IMR-90 (cell line): ENCODE measurements around the gene EXO1. TPM values are rescaled to one million over a fixed set of nuclear protein-coding genes. Genes with fewer than 3 reads are reported as not detected.

ENCODE experiments used
- ATAC-seq: fragments of 200-7000 bp; cut with Tn5 transposase; 2 replicates; pipeline ENCODE4 v1.9.1; 2020; ENCODE audit warnings: low read depth, mild to moderate bottlenecking, moderate library complexity
- BruUV-seq: library from RNA; stranded (reverse); fragments of 400-500 nt; replicated peaks from 2 replicates; lab custom pipeline; 2021; lab: Mats Ljungman, UMichigan
- CTCF ChIA-PET: fragments of 300-600 bp; formaldehyde crosslinking; extraction: SDS; loops from one replicate; lab custom pipeline; 2021; ENCODE audit warnings: antibody characterized with exemption; lab: Yijun Ruan, JAX
- POLR2A ChIA-PET: fragments of 300-600 bp; sonication (Branson Sonifier 250); formaldehyde crosslinking; loops from one replicate; lab custom pipeline; 2022; ENCODE audit warnings: antibody characterized with exemption; ENCODE audit not compliant: unreplicated experiment; lab: Charles Lee
- DNase-seq: peaks from one replicate; pipeline ENCODE4 v3.0.0; 2013
- H2AFZ ChIP-seq: replicated peaks from 2 replicates; pipeline ENCODE3; 2013; ENCODE audit warnings: low read length, mild to moderate bottlenecking; ENCODE audit not compliant: poor library complexity
- H2AK5ac ChIP-seq: 2 replicates; pipeline ENCODE4 v1.6.1; 2013; ENCODE audit warnings: low read depth, low read length, inconsistent platforms
- H2AK9ac ChIP-seq: replicated peaks from 2 replicates; pipeline ENCODE3; 2013; ENCODE audit warnings: mild to moderate bottlenecking, low read depth, low read length, moderate library complexity; ENCODE audit not compliant: poor library complexity
- H2BK120ac ChIP-seq: 2 replicates; pipeline ENCODE4 v1.6.1; 2013; ENCODE audit warnings: low read depth, low read length, inconsistent platforms
- H2BK15ac ChIP-seq: 3 replicates; pipeline ENCODE4 v1.6.1; 2013; ENCODE audit warnings: low read depth, low read length, inconsistent platforms
- H2BK20ac ChIP-seq: 2 replicates; pipeline ENCODE4 v1.6.1; 2013; ENCODE audit warnings: low read depth, mild to moderate bottlenecking, inconsistent platforms, low read length, moderate library complexity
- H2BK5ac ChIP-seq: 2 replicates; pipeline ENCODE4 v1.6.1; 2013; ENCODE audit warnings: mild to moderate bottlenecking, low read depth, low read length, inconsistent platforms; ENCODE audit not compliant: poor library complexity, severe bottlenecking
- H3K14ac ChIP-seq: replicated peaks from 2 replicates; pipeline ENCODE4 v1.6.1; 2013; ENCODE audit warnings: low read depth, low read length, inconsistent platforms
- H3K18ac ChIP-seq: 2 replicates; pipeline ENCODE4 v1.6.1; 2013; ENCODE audit warnings: low read depth, low read length, control low read depth
- H3K23ac ChIP-seq: 2 replicates; pipeline ENCODE4 v1.6.1; 2013; ENCODE audit warnings: low read depth, low read length, inconsistent platforms
- H3K27ac ChIP-seq: 2 replicates; pipeline ENCODE4 v1.5.1; 2013; ENCODE audit warnings: mild to moderate bottlenecking, control low read depth, low read length; ENCODE audit not compliant: insufficient read depth
- H3K27me3 ChIP-seq: 2 replicates; pipeline ENCODE4 v1.6.1; 2013; ENCODE audit warnings: low read length; ENCODE audit not compliant: control insufficient read depth, insufficient read depth
- H3K36me3 ChIP-seq: 2 replicates; pipeline ENCODE4 v1.6.1; 2013; ENCODE audit warnings: low read length, mixed read lengths; ENCODE audit not compliant: control insufficient read depth, insufficient read depth
- H3K4ac ChIP-seq: 2 replicates; pipeline ENCODE4 v1.6.1; 2013; ENCODE audit warnings: low read depth, low read length, inconsistent platforms
- H3K4me1 ChIP-seq: 2 replicates; pipeline ENCODE4 v1.6.1; 2013; ENCODE audit warnings: low read length, mixed read lengths; ENCODE audit not compliant: control insufficient read depth, insufficient read depth
- H3K4me2 ChIP-seq: 2 replicates; pipeline ENCODE4 v1.6.1; 2013; ENCODE audit warnings: low read depth, mild to moderate bottlenecking, control low read depth, low read length, moderate library complexity
- H3K4me3 ChIP-seq: 2 replicates; pipeline ENCODE4 v1.5.1; 2013; ENCODE audit warnings: low read depth, mild to moderate bottlenecking, control low read depth, low read length, moderate library complexity; ENCODE audit not compliant: insufficient read depth
- H3K56ac ChIP-seq: 2 replicates; pipeline ENCODE4 v1.6.1; 2013; ENCODE audit warnings: low read length, inconsistent platforms; ENCODE audit not compliant: insufficient read depth; ENCODE audit errors: extremely low read depth
- H3K79me1 ChIP-seq, 2 experiments: 2 replicates each; pipeline ENCODE4 v1.6.1; 2013; ENCODE audit warnings: low read length in 2 of 2, inconsistent platforms in 1 of 2, low read depth in 1 of 2
- H3K9ac ChIP-seq: 2 replicates; pipeline ENCODE4 v1.6.1; 2013; ENCODE audit warnings: low read depth, low read length, control low read depth
- H3K9me1 ChIP-seq: 2 replicates; pipeline ENCODE4 v1.6.1; 2013; ENCODE audit warnings: low read length, inconsistent platforms; ENCODE audit not compliant: insufficient read depth
- H3K9me3 ChIP-seq: 2 replicates; pipeline ENCODE4 v1.6.1; 2013; ENCODE audit warnings: low read length; ENCODE audit not compliant: control insufficient read depth, insufficient read depth
- H4K20me1 ChIP-seq: 2 replicates; pipeline ENCODE4 v1.6.1; 2013; ENCODE audit warnings: low read length, inconsistent platforms; ENCODE audit not compliant: insufficient read depth
- H4K5ac ChIP-seq: 2 replicates; pipeline ENCODE4 v1.6.1; 2013; ENCODE audit warnings: mild to moderate bottlenecking, low read depth, low read length, control low read depth
- H4K8ac ChIP-seq, 2 experiments: 2 replicates each; pipeline ENCODE4 v1.6.1; 2013; ENCODE audit warnings: low read depth in 2 of 2, low read length in 2 of 2, control low read depth in 1 of 2, inconsistent platforms in 1 of 2
- H4K91ac ChIP-seq: 2 replicates; pipeline ENCODE4 v1.6.1; 2013; ENCODE audit warnings: low read depth, low read length, inconsistent platforms; ENCODE audit not compliant: insufficient read depth
- MAZ ChIP-seq: IDR thresholded peaks from 2 replicates; pipeline ENCODE4 v1.6.1; 2012; ENCODE audit warnings: low read depth, mild to moderate bottlenecking, low read length, improper control_type of control experiment, moderate library complexity, borderline replicate concordance
- RCOR1 ChIP-seq: IDR thresholded peaks from 2 replicates; pipeline ENCODE4 v1.6.1; 2012; ENCODE audit warnings: mild to moderate bottlenecking, low read length, improper control_type of control experiment; ENCODE audit not compliant: insufficient replicate concordance
- RFX5 ChIP-seq: IDR thresholded peaks from 2 replicates; pipeline ENCODE4 v1.8.0; 2012; ENCODE audit warnings: low read depth, mild to moderate bottlenecking, low read length, moderate library complexity
- WGBS, 2 experiments: methylation state at CpG; one replicate each; pipeline versions ENCODE4 v1.1.5 to v1.1.7; 2013; ENCODE audit warnings: missing lambda C conversion rate in 2 of 2; ENCODE audit not compliant: insufficient read length in 1 of 2; ENCODE audit errors: extremely low coverage in 2 of 2; 5-methylcytosine and 5-hydroxymethylcytosine counted together
- dilution Hi-C: fragments of 300-500 bp; cut with HindIII; formaldehyde crosslinking; loops from one replicate; pipeline ENCODE4 v1.14.3; 2018; ENCODE audit warnings: low sequenced_read_pairs; ENCODE audit not compliant: unreplicated experiment
- in situ Hi-C: fragments of 300-500 bp; cut with MboI; formaldehyde crosslinking; loops from 3 replicates; pipeline ENCODE4 v1.14.3; 2019; ENCODE audit warnings: low sequenced_read_pairs, inconsistent platforms, mixed read lengths
- intact Hi-C: fragments of 100-400 bp; cut with micrococcal nuclease; formaldehyde crosslinking; loops from 2 replicates; pipeline ENCODE4 v1.10.0; 2022
- polyA plus RNA-seq, 3 experiments: library from polyadenylated mRNA; depleted of rRNA; stranded (reverse); fragments of >200 nt; gene quantifications; 2 replicates each; pipeline ENCODE4 v1.2.3, GENCODE V29; 2012; ENCODE audit warnings: low replicate concordance in 1 of 3
- total RNA-seq: library from RNA; depleted of rRNA; stranded (reverse); fragments of >200 nt; gene quantifications from 2 replicates; pipeline ENCODE4 v1.2.3, GENCODE V29; 2012

Gene EXO1
- total and polyA plus RNA-seq, 2 of the 4 experiments (the other 2 are of a cell fraction) = 5.1 to 12.9 TPM

GRCh38 chr1:241934201-241934848 is 86.3 kb downstream of the EXO1 start:
- in situ Hi-C loops = no loop called here
- WGBS, 2 experiments = 54% methylated on average over 4 of the region's 12 CpGs; no CpG with 5 or more reads in 1 of the 2 experiments
- Histone ChIP-seq H3K4me3 (no peak overlapping the region), H3K56ac (no peak overlapping the region), H3K9ac (no peak overlapping the region), H2BK120ac (no peak overlapping the region), H2BK5ac (no peak overlapping the region), H2BK20ac (no peak overlapping the region), H4K8ac (no peak overlapping the region), H3K4ac (no peak overlapping the region), H3K4me1 (no peaks in the 10 kb centered on the region), H3K79me1 (no peaks in the 10 kb centered on the region), H2BK15ac (no peak overlapping the region), H3K9me1 (no peaks in the 10 kb centered on the region), H4K91ac (no peak overlapping the region), H2AFZ (no peak overlapping the region), H4K20me1 (no peaks in the 10 kb centered on the region), H3K36me3 (no peaks in the 10 kb centered on the region), H2AK5ac (no peak overlapping the region), H3K23ac (no peak overlapping the region), H3K18ac (no peak overlapping the region), H3K14ac (no peak overlapping the region), H3K4me2 (no peak overlapping the region), H3K27me3 (no peaks in the 10 kb centered on the region), H3K27ac (no peak overlapping the region), H4K5ac (no peak overlapping the region), H2AK9ac (no peak overlapping the region), H3K9me3 (no peaks in the 10 kb centered on the region)
- dilution Hi-C loops = no loop called here
- ATAC-seq = no peak; the same call in 1 of the 2 replicates
- POLR2A ChIA-PET = no interaction called here
- CTCF ChIA-PET = no interaction called here
- TF ChIP-seq MAZ = no peak
- no peak for TF ChIP-seq RFX5
- TF ChIP-seq RCOR1 = no peak
- no TSS peak for BruUV-seq
- intact Hi-C loops = no loop called here
- DNase-seq = no peak
